Upper lobe of left lung (tissue), 6 donors: ENCODE data around the gene NEO1. TPM values are rescaled to one million over a fixed set of nuclear protein-coding genes. Genes with fewer than 3 reads are reported as not detected.
A peak's percentile ranks its signal among the peaks of the same experiment; 100 is the strongest.

Source experiments
- ATAC-seq, 2 donors: fragments of 200-7000 bp; cut with Tn5 transposase; one replicate each; pipeline ENCODE4 v1.9.1; 2022; ENCODE audit warnings: mild to moderate bottlenecking in 2 of 2, moderate library complexity in 2 of 2; ENCODE audit not compliant: low FRiP score in 2 of 2
- DNase-seq, 2 donors: peaks; one replicate each; pipeline ENCODE4 v3.0.0-alpha.2; 2019 to 2020
- H3K27ac ChIP-seq, 4 donors: fragments of 200-600 bp; sonication (generic); one replicate each; pipeline ENCODE4 v1.5.1; 2016 to 2019
- H3K27me3 ChIP-seq, 4 donors: fragments of 200-600 bp; sonication (generic); one replicate each; pipeline ENCODE4 v1.5.1; 2017 to 2019
- H3K36me3 ChIP-seq, 4 donors: fragments of 200-600 bp; sonication (generic); one replicate each; pipeline ENCODE4 v1.5.1; 2016 to 2019
- H3K4me1 ChIP-seq, 4 donors: fragments of 200-600 bp; sonication (generic); one replicate each; pipeline ENCODE4 v1.5.1; 2018 to 2019
- H3K4me3 ChIP-seq, 4 donors: fragments of 200-600 bp; sonication (generic); one replicate each; pipeline ENCODE4 v1.5.1; 2017 to 2019; ENCODE audit warnings: mild to moderate bottlenecking in 2 of 4, moderate library complexity in 1 of 4
- H3K9me3 ChIP-seq, 4 donors: fragments of 200-600 bp; sonication (generic); one replicate each; pipeline ENCODE4 v1.5.1; 2018 to 2019
- EP300 ChIP-seq, 4 donors: sonication (generic); formaldehyde crosslinking; IDR thresholded peaks; one replicate each; pipeline ENCODE4 v1.5.1; 2017; ENCODE audit warnings: antibody characterized with exemption in 4 of 4, control low read depth in 2 of 4
- POLR2A ChIP-seq, 4 donors: fragments of 450-650 bp; IDR thresholded peaks; one replicate each; pipeline ENCODE4 v1.5.1; 2016 to 2017; ENCODE audit warnings: antibody characterized with exemption in 4 of 4, mild to moderate bottlenecking in 2 of 4
- POLR2AphosphoS5 ChIP-seq, 2 donors: sonication (generic); formaldehyde crosslinking; IDR thresholded peaks; one replicate each; pipeline ENCODE4 v1.5.1; 2017; ENCODE audit warnings: antibody characterized with exemption in 2 of 2
- WGBS, 2 donors: methylation state at CpG; one replicate each; pipeline ENCODE4 v1.1.5; 2017 to 2018; 5-methylcytosine and 5-hydroxymethylcytosine counted together
- total RNA-seq, 6 donors: library from RNA; depleted of rRNA in 4 of 6; stranded (reverse); fragments of >200 nt in 4 of 6; gene quantifications; one replicate each; pipeline versions ENCODE4 v1.1.0 to v1.2.1, GENCODE V29; 2016 to 2021
- TF ChIP-seq, protein P1 (sequence below), 6 experiments: fragments of 450-650 bp in 4 of 6; fragments of 200-600 bp in 2 of 6; sonication (generic) in 2 of 6; IDR thresholded peaks; one replicate each; pipeline ENCODE4 v1.5.1; 2016 to 2019; ENCODE audit warnings: antibody characterized with exemption in 6 of 6
- donor health status: DM: no; HTN: no; CAD: no; lungs with moderate emphysema.
- donor health status: DM: no; HTN: yes; CAD: no; lungs with severe emphysema.

The NEO1 gene
- total RNA-seq, 6 donors from 2014 or later = 14.7 to 37.5 (median 28.2) TPM

DNA sequence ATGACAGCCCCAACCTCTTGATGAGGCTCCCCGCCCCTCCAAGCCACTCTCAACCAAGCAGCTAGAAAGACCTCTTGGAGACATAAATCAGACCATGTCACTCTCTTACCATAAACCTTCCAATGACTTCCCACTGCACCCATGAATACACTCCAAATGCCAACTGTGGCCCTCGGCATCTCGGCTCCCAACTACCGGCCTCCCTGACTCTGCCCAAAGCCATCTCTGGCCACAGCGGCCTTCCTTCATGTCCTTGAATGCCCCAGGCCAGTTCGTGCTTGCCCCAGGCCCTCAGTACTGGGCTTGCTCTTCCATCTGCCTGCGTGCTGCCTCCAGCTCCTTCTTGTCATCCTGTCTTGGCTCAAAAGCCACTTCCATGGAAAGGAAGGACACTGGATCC is 284.5 kb downstream of the NEO1 start:
- no peaks in the 10 kb centered on the region for H3K9me3 ChIP-seq
- DNase-seq = peak in 1 of 2 donors; percentile 57
- H3K4me1 ChIP-seq = peaks cover 0 to 6% (median 2%) of the 10 kb centered on the region in 4 donors
- H3K36me3 ChIP-seq = no peaks in the 10 kb centered on the region
- no peak for ATAC-seq
- H3K4me3 ChIP-seq = no peak overlapping the region
- 89 to 93% methylated on average over 7 of the region's 7 CpGs for WGBS, 2 donors
- TF ChIP-seq EP300 (IDR thresholded peaks at IDR 0.05) = no peak
- no peak for TF ChIP-seq POLR2A (IDR thresholded peaks at IDR 0.05)
- TF ChIP-seq, protein P1, sequence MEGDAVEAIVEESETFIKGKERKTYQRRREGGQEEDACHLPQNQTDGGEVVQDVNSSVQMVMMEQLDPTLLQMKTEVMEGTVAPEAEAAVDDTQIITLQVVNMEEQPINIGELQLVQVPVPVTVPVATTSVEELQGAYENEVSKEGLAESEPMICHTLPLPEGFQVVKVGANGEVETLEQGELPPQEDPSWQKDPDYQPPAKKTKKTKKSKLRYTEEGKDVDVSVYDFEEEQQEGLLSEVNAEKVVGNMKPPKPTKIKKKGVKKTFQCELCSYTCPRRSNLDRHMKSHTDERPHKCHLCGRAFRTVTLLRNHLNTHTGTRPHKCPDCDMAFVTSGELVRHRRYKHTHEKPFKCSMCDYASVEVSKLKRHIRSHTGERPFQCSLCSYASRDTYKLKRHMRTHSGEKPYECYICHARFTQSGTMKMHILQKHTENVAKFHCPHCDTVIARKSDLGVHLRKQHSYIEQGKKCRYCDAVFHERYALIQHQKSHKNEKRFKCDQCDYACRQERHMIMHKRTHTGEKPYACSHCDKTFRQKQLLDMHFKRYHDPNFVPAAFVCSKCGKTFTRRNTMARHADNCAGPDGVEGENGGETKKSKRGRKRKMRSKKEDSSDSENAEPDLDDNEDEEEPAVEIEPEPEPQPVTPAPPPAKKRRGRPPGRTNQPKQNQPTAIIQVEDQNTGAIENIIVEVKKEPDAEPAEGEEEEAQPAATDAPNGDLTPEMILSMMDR (IDR thresholded peaks at IDR 0.05) = no peak
- no peak for TF ChIP-seq POLR2AphosphoS5 (IDR thresholded peaks at IDR 0.05)
- H3K27ac ChIP-seq = no peak overlapping the region
- H3K27me3 ChIP-seq = no peaks in the 10 kb centered on the region

DNA sequence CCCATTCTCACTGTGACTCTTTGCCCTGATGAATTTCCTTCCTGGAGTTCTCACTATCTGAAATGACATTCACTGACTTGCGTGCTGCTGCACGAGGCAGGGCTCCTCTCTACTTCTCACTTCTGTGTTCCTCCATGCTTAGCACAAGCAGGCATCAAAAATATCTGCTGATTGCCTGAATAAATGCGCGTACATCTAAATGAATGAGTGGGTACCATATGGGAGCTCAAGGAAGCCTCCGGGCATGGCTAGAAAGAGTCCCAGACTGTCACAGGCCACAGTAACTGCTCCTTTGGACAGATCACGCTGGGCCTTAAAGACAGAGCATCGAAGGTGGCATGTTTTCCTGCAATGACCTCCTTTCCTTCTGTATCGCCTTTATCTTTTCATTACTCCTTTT is 284.9 kb downstream of the NEO1 start:
- TF ChIP-seq POLR2A (IDR thresholded peaks at IDR 0.05) = no peak
- no peak for TF ChIP-seq POLR2AphosphoS5 (IDR thresholded peaks at IDR 0.05)
- TF ChIP-seq, protein P1 (IDR thresholded peaks at IDR 0.05) = no peak
- no peak for TF ChIP-seq EP300 (IDR thresholded peaks at IDR 0.05)
- Histone ChIP-seq H3K4me1 (peaks cover 0 to 6% (median 2%) of the 10 kb centered on the region in 4 donors), H3K36me3 (no peaks in the 10 kb centered on the region), H3K27me3 (no peaks in the 10 kb centered on the region), H3K27ac (no peak overlapping the region), H3K9me3 (no peaks in the 10 kb centered on the region), H3K4me3 (no peak overlapping the region)
- no peak for DNase-seq
- WGBS, 2 donors = 81 to 85% methylated on average over 8 of the region's 8 CpGs
- ATAC-seq = no peak

DNA sequence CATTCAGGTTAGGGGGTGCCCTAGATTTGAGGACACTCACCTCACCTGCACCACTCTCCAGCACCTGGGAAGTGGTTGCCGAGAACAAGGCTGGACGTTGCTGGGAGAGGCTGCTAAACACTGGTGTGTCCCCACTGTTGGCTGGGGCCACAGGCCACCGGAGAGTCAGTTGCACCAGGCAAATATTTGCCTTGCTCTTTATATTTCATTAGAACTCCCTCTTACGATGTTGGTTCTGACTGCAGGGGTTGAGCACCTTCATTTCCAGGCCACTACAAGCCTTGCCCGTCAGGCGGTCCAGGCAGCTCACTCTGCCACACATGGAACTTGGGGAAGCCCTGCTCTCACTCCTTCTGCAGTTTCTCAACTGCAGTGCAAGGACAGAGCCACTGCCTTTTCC is 285.8 kb downstream of the NEO1 start:
- no peaks in the 10 kb centered on the region for H3K27me3 ChIP-seq
- peaks cover 0 to 4% (median 0%) of the 10 kb centered on the region in 4 donors for H3K9me3 ChIP-seq
- 48 to 86% methylated on average over 6 of the region's 6 CpGs for WGBS, 2 donors
- peaks cover 0 to 6% (median 2%) of the 10 kb centered on the region in 4 donors for H3K4me1 ChIP-seq
- no peak overlapping the region for H3K27ac ChIP-seq
- peak in 1 of 2 donors; percentile 27 for ATAC-seq
- peak in 1 of 2 donors; percentile 63 for DNase-seq
- no peak overlapping the region for H3K4me3 ChIP-seq
- TF ChIP-seq, protein P1 (IDR thresholded peaks at IDR 0.05) = no peak
- no peak for TF ChIP-seq POLR2A (IDR thresholded peaks at IDR 0.05)
- no peak for TF ChIP-seq EP300 (IDR thresholded peaks at IDR 0.05)
- no peak for TF ChIP-seq POLR2AphosphoS5 (IDR thresholded peaks at IDR 0.05)
- H3K36me3 ChIP-seq = no peaks in the 10 kb centered on the region

DNA sequence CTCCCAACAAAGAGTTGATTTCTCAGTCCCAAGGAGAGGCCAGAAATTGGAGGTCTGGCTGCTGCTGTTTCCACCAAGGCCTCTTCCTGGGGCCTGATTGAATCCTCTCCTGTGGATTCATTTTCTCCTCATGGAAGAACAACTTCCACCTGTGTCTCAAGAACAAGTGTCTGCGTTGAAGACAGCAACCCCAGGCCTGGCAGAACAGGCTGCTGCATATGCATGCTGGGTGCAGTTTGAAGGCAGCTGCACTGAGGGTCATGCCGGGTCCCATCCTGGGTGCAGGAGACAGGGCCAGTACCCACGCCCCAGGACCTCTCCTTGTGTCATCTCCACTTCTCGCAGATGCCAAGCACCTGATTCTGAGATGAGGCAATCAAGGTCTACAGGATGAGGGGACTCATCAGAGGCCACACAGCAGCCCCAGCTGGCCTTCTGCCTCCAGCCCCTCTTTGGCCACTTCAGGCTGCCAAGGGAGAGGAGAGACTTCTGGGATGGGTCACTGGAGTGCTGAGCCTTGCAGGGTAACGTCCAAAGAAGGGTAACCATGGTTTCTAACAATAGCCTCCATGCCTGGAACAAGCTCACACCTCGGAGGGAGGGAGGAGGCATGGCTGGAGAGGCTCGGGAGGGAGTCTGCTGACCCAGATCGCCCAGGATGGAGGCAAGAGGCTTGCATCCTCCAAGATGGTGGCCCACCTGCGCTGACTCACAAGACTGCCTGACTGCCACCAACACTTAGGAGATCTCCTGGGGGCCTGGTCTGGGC is 286.5 kb downstream of the NEO1 start:
- DNase-seq (no peak), ATAC-seq (no peak)
- H3K27me3 ChIP-seq = no peaks in the 10 kb centered on the region
- TF ChIP-seq POLR2A (IDR thresholded peaks at IDR 0.05) = no peak
- no peaks in the 10 kb centered on the region for H3K36me3 ChIP-seq
- H3K27ac ChIP-seq = no peak overlapping the region
- H3K9me3 ChIP-seq = peaks cover 0 to 9% (median 1%) of the 10 kb centered on the region in 4 donors
- H3K4me3 ChIP-seq = no peak overlapping the region
- 65 to 67% methylated on average over 3 to 9 of the region's 9 CpGs for WGBS, 2 donors
- peaks cover 0 to 6% (median 2%) of the 10 kb centered on the region in 4 donors for H3K4me1 ChIP-seq

DNA sequence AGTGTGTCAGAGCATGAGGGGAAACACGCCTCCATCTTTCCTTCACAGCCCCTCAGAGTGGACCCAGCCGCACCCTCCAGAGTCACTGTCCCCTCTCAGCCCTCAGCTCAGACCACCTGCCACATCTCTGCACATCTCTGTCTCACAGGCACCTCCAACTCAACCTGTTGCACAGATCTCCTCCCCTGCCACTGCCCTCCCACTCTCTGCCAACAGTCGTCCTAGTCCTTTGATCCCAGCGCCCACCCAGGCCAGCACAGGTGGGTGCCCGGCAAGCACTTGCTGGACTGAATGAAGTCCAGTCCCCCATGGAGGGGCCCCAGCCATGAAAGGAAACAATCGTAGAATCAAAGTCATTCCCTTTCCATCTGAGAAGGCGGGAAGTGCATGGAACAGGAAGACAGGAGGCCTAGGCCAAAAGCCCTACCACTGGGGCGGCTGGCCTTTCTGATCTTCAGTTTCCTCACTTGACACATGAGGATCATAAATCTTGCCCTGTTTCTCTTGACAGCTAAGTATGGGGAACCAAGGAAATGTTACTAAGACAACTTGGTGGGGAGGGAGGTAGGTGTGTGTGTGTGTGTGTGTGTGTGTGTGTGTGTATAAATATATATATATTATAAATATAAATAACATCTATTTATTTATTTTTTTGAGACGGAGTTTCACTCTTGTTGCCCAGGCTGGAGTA is 288.4 kb downstream of the NEO1 start:
- ATAC-seq (no peak), DNase-seq (no peak)
- no peak overlapping the region for H3K27ac ChIP-seq
- 71 to 78% methylated on average over 9 of the region's 9 CpGs for WGBS, 2 donors
- no peaks in the 10 kb centered on the region for H3K36me3 ChIP-seq
- H3K4me3 ChIP-seq = no peak overlapping the region
- peaks cover 0 to 6% (median 2%) of the 10 kb centered on the region in 4 donors for H3K4me1 ChIP-seq
- peaks cover 0 to 9% (median 1%) of the 10 kb centered on the region in 4 donors for H3K9me3 ChIP-seq
- TF ChIP-seq, protein P1 (IDR thresholded peaks at IDR 0.05) = no peak
- TF ChIP-seq POLR2A (IDR thresholded peaks at IDR 0.05) (no peak), EP300 (IDR thresholded peaks at IDR 0.05) (no peak), POLR2AphosphoS5 (IDR thresholded peaks at IDR 0.05) (no peak)
- H3K27me3 ChIP-seq = no peaks in the 10 kb centered on the region
